Large intestine (tissue), 3 donors: ENCODE measurements around the gene NCAM2. TPM values are rescaled to one million over a fixed set of nuclear protein-coding genes. Genes with fewer than 3 reads are reported as not detected.

Experiments used
- DNase-seq, 2 donors: peaks; one replicate each; pipeline versions ENCODE4 v3.0.0 to v3.0.0-alpha.2; 2013
- H3K27ac ChIP-seq: one replicate; pipeline ENCODE4 v1.5.1; 2013; ENCODE audit warnings: low read length
- H3K27me3 ChIP-seq: 2 replicates; pipeline ENCODE4 v1.6.1; 2013; ENCODE audit warnings: low read length; ENCODE audit not compliant: control insufficient read depth, insufficient read depth
- H3K36me3 ChIP-seq: 2 replicates; pipeline ENCODE4 v1.6.1; 2013; ENCODE audit warnings: low read length; ENCODE audit not compliant: control insufficient read depth, insufficient read depth
- H3K4me1 ChIP-seq: one replicate; pipeline ENCODE4 v1.6.1; 2013; ENCODE audit warnings: low read length; ENCODE audit not compliant: control insufficient read depth, insufficient read depth
- H3K4me3 ChIP-seq: one replicate; pipeline ENCODE4 v1.5.1; 2013; ENCODE audit warnings: low read length
- H3K9me3 ChIP-seq: one replicate; pipeline ENCODE4 v1.6.1; 2013; ENCODE audit warnings: mild to moderate bottlenecking, low read depth, low read length, moderate library complexity; ENCODE audit not compliant: control insufficient read depth
- WGBS: methylation state at CpG from one replicate; pipeline ENCODE4 v1.1.5; 2013; ENCODE audit warnings: low lambda C conversion rate; ENCODE audit not compliant: insufficient coverage; 5-methylcytosine and 5-hydroxymethylcytosine counted together
- polyA plus RNA-seq: library from polyadenylated mRNA; unstranded; fragments of 120-200 nt; gene quantifications from one replicate; pipeline ENCODE4 v1.2.1, GENCODE V29; 2013

The NCAM2 gene
- polyA plus RNA-seq, 1 donor: 7.7 TPM

DNA sequence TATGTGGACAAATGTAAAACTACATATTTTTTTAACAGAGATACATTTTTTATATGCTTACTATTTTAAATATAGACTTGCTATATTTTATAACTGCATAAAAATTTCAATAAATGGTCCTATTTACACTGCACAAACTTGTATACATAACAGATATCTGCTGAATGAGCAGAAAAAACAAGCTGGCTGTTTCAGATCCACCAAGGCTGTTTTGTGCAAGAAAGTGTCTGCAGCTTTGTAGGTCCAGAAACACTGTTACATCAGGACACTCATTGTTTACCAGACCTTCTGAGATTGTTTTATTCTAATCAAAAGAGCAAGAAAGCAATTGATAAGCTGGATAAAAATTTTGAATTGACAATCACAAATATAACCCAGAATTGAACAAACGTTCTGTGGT is 99.3 kb downstream of the NCAM2 start:
- WGBS: no CpG with 5 or more reads among the region's 1 CpG

DNA sequence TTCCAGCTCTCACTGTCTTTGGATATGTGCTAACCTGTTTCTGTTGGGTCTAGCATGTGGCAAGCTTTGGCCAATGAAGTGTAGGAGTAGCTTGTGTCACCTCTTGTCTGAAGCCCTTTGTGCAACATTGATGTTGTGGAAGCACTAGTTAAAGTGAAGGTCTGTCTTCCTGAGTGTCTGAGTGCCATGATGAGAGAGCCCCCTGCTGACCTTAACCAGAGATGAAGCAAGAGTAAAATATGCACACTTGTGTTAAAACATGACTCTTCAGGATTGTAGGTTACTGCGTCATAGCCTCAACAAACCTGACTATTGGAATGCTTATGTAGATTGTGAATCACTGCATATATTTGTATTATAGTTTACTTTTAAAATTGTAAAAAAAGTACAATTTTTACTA is 103.7 kb downstream of the NCAM2 start:
- Histone ChIP-seq H3K9me3 (no peaks in the 10 kb centered on the region), H3K27me3 (no peaks in the 10 kb centered on the region), H3K36me3 (no peaks in the 10 kb centered on the region), H3K27ac (no peak overlapping the region), H3K4me1 (no peaks in the 10 kb centered on the region), H3K4me3 (no peak overlapping the region)
- no peak for DNase-seq
- WGBS: 60% methylated on average over 1 of the region's 1 CpG

More for the DNA sequence above, 99.3 kb downstream of the NCAM2 start:
- Histone ChIP-seq H3K9me3 (no peaks in the 10 kb centered on the region), H3K36me3 (no peaks in the 10 kb centered on the region), H3K4me1 (no peaks in the 10 kb centered on the region), H3K27ac (no peak overlapping the region), H3K4me3 (no peak overlapping the region), H3K27me3 (no peaks in the 10 kb centered on the region)
- DNase-seq: no peak

DNA sequence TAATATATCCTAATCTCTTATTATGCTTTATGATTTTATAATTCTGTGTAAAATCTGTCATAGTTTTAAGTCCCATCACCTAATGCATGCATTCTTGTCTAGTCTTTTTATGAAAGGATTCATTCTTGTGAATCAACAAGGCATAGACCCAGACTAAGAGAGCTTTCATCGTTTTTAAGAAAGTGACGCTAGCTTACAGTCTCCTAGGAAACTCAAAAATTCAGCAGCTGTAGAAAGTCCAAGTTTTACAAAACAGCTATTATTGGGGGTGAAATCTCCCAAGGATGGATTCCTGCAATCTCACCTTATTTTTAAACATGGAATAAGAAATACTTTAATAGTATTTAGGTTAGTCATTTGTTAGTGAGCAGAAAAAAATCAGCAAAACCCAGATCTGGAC is 104.7 kb downstream of the NCAM2 start:
- 50% methylated on average over 1 of the region's 2 CpGs for WGBS
- Histone ChIP-seq H3K36me3 (no peaks in the 10 kb centered on the region), H3K4me1 (no peaks in the 10 kb centered on the region), H3K4me3 (no peak overlapping the region), H3K27ac (no peak overlapping the region), H3K9me3 (no peaks in the 10 kb centered on the region), H3K27me3 (no peaks in the 10 kb centered on the region)
- DNase-seq: no peak

DNA sequence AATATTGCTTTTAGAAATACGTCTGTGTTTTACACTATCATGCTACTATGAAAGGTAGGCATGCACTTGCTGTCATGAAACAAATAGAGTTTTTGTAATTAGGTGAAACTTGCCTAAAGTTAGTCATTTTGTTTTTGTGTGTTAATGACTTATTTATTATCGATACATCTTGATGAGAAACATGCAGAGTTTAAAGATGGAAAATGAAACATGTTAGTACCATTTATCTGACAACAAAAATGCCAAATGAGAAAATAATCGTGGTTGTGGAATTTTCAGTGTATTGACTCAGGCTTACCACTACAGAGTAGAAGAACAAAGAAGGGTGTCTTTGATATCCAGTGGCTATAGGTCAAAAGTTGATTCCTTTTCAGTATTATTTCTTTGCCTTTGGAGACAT is 105.5 kb downstream of the NCAM2 start:
- 100% methylated on average over 1 of the region's 3 CpGs for WGBS
- no peaks in the 10 kb centered on the region for H3K9me3 ChIP-seq
- no peak overlapping the region for H3K27ac ChIP-seq
- no peaks in the 10 kb centered on the region for H3K27me3 ChIP-seq
- DNase-seq: no peak
- H3K36me3 ChIP-seq: no peaks in the 10 kb centered on the region
- no peak overlapping the region for H3K4me3 ChIP-seq
- H3K4me1 ChIP-seq: no peaks in the 10 kb centered on the region

DNA sequence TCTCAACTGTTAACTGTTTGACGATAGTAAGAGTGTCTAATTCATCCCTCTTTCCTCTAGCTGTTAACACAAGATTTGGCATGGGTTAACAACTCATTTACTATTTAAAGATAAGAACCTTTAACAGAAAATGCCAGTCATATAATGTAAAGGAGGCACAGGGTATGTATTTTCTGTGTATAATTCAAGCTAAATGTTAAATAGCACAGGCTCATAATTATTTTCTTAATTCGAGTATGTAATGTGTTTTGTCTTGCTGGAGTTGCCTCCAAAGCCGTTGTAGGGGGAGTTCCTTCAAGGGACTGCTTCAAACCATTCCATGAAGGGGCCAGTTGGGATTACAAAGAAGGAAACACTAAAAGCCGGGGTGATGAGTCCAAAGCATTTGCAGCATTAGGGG is 111.5 kb downstream of the NCAM2 start:
- Histone ChIP-seq H3K4me3 (no peak overlapping the region), H3K4me1 (no peaks in the 10 kb centered on the region), H3K9me3 (no peaks in the 10 kb centered on the region), H3K27me3 (no peaks in the 10 kb centered on the region), H3K36me3 (no peaks in the 10 kb centered on the region), H3K27ac (no peak overlapping the region)
- DNase-seq: no peak
- WGBS: no CpG with 5 or more reads among the region's 4 CpGs

DNA sequence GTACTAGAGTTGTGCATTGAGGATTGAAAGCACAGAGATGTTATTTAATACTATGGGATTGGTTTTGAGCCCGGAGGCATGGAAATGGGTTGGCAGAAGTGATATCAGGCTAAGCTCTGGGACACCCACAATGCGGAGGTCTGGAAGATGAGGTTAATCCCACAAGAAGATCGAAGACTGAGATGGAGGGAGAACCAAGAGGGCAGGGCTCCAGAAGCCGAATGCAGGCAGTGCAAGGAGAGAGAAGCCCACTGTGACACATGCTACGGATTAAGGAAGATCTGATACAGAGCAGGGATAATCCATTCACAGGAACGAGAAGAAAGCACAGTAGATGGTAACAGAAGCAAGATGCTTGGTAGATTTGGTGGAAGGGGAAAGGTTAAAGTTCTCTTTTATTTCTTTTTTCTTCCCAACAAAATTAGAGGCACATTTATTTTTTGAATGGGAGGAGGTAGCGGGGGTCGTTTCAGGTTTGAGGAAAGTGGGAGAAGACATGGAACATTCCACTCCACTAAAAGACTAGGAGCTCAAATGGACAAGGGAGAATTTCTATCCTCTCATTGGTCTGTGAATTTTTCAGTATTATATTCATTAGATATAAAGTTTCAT is 113.2 kb downstream of the NCAM2 start:
- WGBS: 90% methylated on average over 3 of the region's 8 CpGs
- Histone ChIP-seq H3K4me3 (no peak overlapping the region), H3K27me3 (no peaks in the 10 kb centered on the region), H3K36me3 (no peaks in the 10 kb centered on the region), H3K9me3 (no peaks in the 10 kb centered on the region), H3K4me1 (no peaks in the 10 kb centered on the region), H3K27ac (no peak overlapping the region)
- DNase-seq: no peak

DNA sequence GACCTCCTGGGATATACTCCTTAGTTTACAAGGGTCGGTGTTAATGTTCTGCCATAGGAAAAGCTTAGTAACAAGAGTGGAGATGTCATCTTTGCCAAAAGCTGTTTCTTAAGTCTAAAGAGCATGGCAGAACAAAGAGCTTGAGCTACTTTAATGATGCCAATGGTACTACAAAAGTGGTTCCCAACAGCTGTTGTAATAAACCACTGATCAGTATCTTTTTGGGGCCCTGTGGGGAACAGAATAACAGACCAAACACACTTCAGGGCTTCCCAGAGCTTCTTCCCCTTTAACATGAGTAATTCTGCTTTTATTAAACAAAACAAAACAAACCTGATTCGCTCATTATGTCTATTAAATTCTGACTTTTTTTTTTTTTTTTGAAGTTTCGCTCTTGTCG is 116.3 kb downstream of the NCAM2 start:
- Histone ChIP-seq H3K27ac (no peak overlapping the region), H3K36me3 (no peaks in the 10 kb centered on the region), H3K4me3 (no peak overlapping the region), H3K27me3 (no peaks in the 10 kb centered on the region), H3K9me3 (no peaks in the 10 kb centered on the region), H3K4me1 (no peaks in the 10 kb centered on the region)
- DNase-seq: no peak
- 92% methylated on average over 2 of the region's 4 CpGs for WGBS

DNA sequence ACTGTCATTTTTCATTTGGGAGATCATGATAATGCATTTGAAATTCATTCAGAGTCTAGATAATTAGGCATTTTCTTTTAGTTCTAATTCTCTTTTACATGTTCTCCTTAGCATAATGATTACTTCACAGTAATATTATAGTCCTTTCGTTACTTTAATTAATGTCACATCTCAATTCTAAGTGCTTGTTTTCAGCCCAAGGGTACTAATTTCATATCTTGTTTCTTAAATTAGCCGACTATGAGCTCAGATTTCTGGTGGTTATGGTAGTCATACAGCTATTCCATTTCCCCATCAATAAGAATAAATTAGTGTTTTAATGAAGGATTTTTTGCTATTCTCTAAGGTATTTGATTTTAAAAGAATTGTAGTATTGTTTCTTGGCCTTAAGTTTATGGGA is 120.9 kb downstream of the NCAM2 start:
- whole genome bisulfite sequencing: 92% methylated on average over 2 of the region's 2 CpGs
- Histone ChIP-seq H3K36me3 (no peaks in the 10 kb centered on the region), H3K27ac (no peak overlapping the region)

DNA sequence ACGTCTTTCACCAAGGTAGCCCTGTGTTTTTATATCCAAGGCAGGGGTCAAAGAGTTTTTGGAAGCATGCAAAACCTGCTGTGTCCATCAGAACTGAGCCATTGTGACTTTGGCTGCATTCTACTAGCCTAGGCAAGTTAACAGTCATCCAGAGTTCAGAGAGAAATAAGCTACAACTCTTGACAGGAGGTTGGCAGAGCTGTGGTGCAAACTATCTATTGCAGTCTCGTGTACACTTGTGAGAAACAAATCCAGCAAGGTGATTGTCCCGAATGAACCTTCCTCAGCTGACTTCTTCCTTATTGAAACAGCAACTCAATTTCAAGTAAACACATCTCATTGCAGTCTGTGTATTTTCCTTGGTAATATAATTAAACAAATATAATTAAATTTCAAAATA is 124.5 kb downstream of the NCAM2 start:
- Histone ChIP-seq H3K9me3 (no peaks in the 10 kb centered on the region), H3K27ac (no peak overlapping the region), H3K4me3 (no peak overlapping the region), H3K4me1 (no peaks in the 10 kb centered on the region), H3K36me3 (no peaks in the 10 kb centered on the region), H3K27me3 (no peaks in the 10 kb centered on the region)
- no peak for DNase-seq
- WGBS: 100% methylated on average over 1 of the region's 3 CpGs

More for the DNA sequence above, 120.9 kb downstream of the NCAM2 start:
- Histone ChIP-seq H3K27me3 (no peaks in the 10 kb centered on the region), H3K4me1 (no peaks in the 10 kb centered on the region), H3K4me3 (no peak overlapping the region), H3K9me3 (no peaks in the 10 kb centered on the region)
- DNase-seq: no peak

DNA sequence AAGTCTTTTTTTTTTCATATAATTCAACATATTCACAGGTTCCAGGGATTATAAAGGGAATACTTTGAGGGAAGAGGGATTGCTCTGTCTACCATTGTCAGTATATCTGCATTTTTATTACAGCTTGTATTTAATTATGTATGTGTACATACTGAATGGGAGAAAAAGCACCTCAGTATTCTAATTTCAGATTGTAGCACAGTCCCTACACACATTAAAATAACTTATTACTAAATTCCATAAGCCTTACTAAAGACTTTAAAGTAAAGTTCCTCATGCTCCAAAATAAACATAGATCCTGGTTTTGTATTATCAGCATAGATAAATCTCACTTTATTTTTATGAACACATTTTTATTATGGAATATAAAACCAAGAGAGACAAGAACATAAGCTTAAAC is 134.2 kb downstream of the NCAM2 start:
- H3K36me3 ChIP-seq: no peaks in the 10 kb centered on the region
- H3K9me3 ChIP-seq: no peaks in the 10 kb centered on the region
- no peak for DNase-seq
- no peaks in the 10 kb centered on the region for H3K27me3 ChIP-seq
- H3K4me1 ChIP-seq: no peaks in the 10 kb centered on the region
- H3K4me3 ChIP-seq: no peak overlapping the region
- no peak overlapping the region for H3K27ac ChIP-seq

DNA sequence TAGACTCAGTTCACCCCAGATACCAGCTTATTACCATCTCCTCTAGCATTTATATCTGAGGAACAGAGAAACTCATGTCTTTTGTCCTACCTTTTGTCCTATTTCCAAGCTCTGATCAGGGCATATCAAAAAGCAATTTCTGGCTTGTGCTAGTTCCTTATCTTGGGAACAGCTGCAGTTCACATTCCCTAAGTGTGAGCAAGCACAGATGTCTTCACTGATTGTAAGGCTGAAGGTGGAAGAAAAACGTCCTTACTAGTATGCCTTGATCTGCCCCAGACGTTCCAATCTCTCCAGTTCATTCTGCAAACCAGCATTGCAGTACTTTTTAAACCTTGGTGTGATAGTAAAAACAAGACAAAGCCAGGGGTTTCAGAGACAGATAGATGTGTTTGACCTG is 139.8 kb downstream of the NCAM2 start:
- Histone ChIP-seq H3K4me1 (no peaks in the 10 kb centered on the region), H3K4me3 (no peak overlapping the region), H3K9me3 (no peaks in the 10 kb centered on the region), H3K27ac (no peak overlapping the region), H3K36me3 (no peaks in the 10 kb centered on the region), H3K27me3 (no peaks in the 10 kb centered on the region)
- WGBS: no CpG with 5 or more reads among the region's 2 CpGs
- DNase-seq: no peak
